LNCAP (cell line): ENCODE data around the gene MINDY4.

Experiments used
- TF ChIP-seq, protein P1 (sequence below): fragments of 450-650 bp; IDR thresholded peaks from 2 replicates; pipeline ENCODE4 v1.5.1; 2017; ENCODE audit warnings: mild to moderate bottlenecking

The MINDY4 gene

DNA sequence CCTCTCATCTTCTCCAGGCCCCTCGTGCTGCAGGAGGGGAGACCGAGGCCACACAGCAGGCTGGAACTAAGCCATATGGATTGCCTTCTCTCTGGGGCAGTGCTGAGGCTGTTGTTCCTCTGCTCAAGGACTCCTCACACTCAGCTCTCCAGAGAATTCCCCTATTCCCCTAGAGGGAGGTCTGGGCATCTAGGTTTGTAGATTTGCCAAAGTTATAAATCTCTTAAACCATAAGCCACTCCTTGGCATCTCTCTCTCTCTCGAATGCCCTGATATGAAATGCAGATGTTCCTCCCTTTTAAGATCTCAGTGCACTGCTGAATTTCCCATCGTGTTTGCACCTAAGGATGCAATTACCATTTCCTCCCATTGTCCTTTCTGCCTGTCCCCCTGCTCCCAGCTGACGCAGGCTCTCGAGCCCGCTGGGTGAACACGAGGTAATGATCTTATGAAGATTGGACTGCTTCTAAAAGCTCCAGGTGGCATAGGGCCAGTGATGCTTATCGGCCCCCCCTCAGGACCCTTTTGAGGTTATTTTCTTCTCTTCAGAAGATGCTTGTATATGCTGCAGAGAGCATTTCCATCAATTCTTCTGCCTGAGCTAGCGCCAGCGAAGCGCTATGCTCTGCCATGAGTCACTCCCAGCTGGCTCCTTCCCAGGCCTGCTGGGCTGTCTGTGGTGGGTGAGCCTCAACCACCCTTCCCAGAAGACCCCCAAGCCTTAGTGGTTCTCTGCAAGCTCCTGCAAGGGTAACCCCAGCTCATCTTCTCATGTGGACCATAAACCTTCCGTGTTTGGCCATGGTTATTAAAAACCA is 98.8 kb downstream of the MINDY4 start:
- TF ChIP-seq, protein P1, sequence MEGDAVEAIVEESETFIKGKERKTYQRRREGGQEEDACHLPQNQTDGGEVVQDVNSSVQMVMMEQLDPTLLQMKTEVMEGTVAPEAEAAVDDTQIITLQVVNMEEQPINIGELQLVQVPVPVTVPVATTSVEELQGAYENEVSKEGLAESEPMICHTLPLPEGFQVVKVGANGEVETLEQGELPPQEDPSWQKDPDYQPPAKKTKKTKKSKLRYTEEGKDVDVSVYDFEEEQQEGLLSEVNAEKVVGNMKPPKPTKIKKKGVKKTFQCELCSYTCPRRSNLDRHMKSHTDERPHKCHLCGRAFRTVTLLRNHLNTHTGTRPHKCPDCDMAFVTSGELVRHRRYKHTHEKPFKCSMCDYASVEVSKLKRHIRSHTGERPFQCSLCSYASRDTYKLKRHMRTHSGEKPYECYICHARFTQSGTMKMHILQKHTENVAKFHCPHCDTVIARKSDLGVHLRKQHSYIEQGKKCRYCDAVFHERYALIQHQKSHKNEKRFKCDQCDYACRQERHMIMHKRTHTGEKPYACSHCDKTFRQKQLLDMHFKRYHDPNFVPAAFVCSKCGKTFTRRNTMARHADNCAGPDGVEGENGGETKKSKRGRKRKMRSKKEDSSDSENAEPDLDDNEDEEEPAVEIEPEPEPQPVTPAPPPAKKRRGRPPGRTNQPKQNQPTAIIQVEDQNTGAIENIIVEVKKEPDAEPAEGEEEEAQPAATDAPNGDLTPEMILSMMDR, result no peak

DNA sequence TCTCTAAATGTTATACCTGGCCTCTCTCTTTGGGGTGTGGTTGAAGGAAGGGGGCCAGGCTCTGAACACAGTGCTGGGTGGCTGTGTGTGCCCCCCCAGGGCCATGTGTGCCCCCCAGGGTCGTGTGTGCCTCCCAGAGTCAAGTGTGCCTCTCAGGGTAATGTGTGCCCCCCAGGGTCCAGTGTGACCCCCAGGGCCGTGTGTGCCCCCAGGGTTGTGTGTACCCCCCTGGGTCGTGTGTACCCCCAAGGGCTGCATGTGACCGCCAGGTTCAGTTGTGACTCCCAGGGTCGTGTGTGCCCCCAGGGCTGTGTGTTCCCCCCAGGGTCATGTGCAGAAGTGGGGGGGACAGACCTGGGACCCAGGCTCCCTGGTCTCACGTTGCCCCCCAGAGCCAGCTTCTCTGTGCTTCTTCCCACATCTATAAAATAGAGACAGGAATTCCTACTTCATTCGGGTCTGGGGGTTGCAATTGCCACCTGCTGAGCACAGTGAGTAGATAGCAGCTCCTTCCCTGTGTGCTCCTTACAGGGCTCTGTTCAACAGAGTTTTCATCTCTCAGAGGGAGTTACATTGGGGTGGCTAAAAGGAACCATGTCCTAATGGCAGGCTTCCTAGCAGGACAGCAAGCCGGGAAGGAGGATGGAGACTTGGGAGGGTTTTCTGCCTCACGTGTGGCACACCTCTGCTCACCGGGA is 99.8 kb downstream of the MINDY4 start:
- TF ChIP-seq, protein P1, result no peak

DNA sequence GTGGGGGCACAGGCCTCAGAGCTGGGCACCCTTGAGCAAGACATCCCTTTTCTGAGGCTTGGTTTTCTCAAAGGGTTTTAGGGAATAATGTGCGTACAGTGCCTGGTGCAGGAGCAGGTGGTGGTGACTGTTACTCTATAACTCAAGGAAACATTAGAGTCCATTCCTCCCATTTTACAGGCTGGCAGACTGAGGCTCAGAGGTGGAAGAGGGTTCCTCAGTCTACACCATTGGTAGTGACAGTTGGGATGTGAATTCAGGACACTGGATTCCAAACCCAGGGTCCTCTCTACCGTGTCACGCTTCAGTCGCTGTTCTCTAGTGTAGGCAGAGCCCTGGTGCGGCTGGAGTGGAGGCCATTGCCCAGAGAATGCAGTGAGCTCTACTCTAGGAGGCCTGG is 100.4 kb downstream of the MINDY4 start:
- TF ChIP-seq, protein P1, result no peak

DNA sequence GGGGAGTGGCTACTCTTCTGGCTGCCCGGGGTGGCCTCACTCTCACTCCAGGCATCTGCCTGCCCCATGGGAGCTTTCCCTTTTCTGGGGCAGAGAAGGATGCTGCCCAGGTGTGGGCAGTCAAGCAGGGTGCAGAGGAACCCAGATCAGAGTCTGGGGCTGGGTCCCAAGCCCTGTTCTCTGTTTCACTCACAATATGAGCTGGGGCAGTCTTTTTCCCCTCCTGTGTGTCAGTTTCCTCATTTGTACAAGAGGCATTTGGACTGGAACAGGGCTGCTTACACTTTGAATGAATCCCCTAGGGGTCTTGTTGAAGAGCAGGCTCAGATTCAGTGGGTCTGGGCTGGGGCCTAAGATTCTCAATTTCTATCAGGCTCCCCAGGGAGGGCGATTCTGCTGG is 102.0 kb downstream of the MINDY4 start:
- TF ChIP-seq, protein P1, result no peak

DNA sequence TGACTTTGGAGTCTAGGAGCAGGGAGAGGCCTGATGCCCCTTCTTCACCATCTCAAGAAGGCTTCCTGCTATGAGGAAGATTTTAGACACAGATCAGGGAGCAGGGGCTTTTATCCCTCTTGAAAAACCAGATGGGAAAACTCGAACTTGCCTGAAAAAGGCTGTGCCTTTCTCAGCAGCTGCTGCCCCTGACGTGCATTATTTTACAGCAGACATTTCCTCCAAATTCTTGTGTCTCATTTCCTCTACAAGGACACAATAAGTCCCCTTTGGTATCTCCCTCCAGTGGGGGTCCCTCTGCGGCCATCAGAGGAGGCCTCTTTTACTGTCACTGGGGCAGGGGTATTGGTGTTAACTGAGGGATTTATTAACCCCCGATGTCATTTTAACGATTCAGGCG is 102.4 kb downstream of the MINDY4 start:
- TF ChIP-seq, protein P1, result no peak

DNA sequence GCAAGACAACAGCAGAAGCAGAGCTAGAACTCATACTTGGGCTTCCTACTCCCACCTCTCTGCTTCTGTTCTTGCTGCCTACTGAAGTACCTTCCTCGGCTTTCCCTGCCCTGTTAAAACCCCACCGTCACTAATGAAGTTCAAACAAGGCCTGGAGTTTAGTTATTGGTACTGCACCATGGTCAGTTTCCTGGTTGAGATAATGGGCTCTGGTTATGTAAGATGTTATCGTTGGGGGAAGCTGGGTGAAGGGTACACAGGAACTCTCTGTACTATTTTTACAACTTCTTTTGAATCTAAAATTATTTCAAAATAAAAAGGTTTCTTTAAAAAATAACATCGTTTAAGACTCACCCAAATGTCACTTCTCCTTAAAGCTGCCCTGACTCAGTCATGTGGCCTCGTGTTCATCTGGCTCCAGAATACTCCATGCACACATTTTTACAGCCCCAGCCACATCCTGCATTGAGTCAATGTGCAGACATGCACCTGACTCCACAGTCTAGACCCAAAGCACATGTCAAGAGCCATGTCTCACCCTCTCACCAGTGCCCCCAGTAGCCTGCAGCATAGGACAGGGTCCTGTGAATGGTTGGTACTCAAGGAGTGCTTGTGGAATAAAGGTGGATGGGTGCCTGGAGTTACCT is 103.6 kb downstream of the MINDY4 start:
- TF ChIP-seq, protein P1, result no peak

DNA sequence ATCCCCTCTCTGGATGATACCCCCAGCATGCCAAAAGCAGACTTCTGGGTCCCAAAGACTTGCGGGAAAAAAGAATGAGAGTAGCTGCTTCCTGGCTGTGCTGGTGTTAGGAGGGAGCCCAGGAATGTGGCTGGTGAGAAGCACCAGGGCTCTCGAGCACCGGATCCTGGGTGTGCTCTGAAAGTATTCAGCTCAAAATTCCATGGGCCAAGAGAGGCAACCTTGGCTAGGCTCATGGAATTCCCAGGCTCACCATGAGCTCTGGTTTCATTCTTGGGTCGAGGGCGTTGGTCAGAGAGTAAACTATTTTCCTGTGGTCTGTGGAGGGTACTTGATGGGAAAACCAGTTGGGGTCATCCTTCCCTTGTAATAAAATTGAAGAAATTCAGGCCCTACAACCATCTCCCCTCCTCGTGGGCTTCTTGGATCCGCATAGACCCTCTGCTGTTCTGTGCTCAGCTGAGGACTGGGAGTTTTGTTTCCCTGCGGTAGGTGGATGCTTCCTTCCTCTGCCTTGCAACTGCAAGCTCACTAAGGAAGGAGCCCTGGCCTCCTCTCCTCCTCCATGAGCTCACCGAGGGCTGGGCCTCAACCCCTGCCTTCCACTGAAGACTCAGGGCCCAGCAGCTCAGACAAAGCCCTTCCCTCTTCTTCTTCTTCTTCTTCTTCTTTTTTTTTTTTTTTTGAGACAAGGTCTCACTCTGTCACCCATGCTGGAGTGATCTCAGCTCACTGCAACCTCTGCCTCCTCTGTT is 106.0 kb downstream of the MINDY4 start:
- TF ChIP-seq, protein P1, result no peak
